ENCODE results near the gene TRIP11.

- TF ChIP-seq CTCF (conservative IDR thresholded peaks at IDR 0.05 in 1 of 2, IDR thresholded peaks at IDR 0.05 in 1 of 2; ENCODE audit: low read depth in 1 of 2, low read length in 2 of 2) (no peak), EZH2 (IDR thresholded peaks at IDR 0.05; ENCODE audit: low read length, missing control alignments) (no peak)
Observed at GRCh38 chr14:91977884-91978283, 62.0 kb downstream of the TRIP11 start.

Measured in fibroblast of lung (primary cell).